IMR-90 (cell line): ENCODE data around the gene SLC66A1. TPM values are rescaled to one million over a fixed set of nuclear protein-coding genes. Genes with fewer than 3 reads are reported as not detected.

Experiments
- ATAC-seq: fragments of 200-7000 bp; cut with Tn5 transposase; 2 replicates; pipeline ENCODE4 v1.9.1; 2020; ENCODE audit warnings: low read depth, mild to moderate bottlenecking, moderate library complexity
- BruUV-seq: library from RNA; stranded (reverse); fragments of 400-500 nt; replicated peaks from 2 replicates; lab custom pipeline; 2021; lab: Mats Ljungman, UMichigan
- CTCF ChIA-PET: fragments of 300-600 bp; formaldehyde crosslinking; extraction: SDS; loops from one replicate; lab custom pipeline; 2021; ENCODE audit warnings: antibody characterized with exemption; lab: Yijun Ruan, JAX
- POLR2A ChIA-PET: fragments of 300-600 bp; sonication (Branson Sonifier 250); formaldehyde crosslinking; loops from one replicate; lab custom pipeline; 2022; ENCODE audit warnings: antibody characterized with exemption; ENCODE audit not compliant: unreplicated experiment; lab: Charles Lee
- DNase-seq: peaks from one replicate; pipeline ENCODE4 v3.0.0; 2013
- H2AFZ ChIP-seq: replicated peaks from 2 replicates; pipeline ENCODE3; 2013; ENCODE audit warnings: low read length, mild to moderate bottlenecking; ENCODE audit not compliant: poor library complexity
- H2AK5ac ChIP-seq: 2 replicates; pipeline ENCODE4 v1.6.1; 2013; ENCODE audit warnings: low read depth, low read length, inconsistent platforms
- H2AK9ac ChIP-seq: replicated peaks from 2 replicates; pipeline ENCODE3; 2013; ENCODE audit warnings: mild to moderate bottlenecking, low read depth, low read length, moderate library complexity; ENCODE audit not compliant: poor library complexity
- H2BK120ac ChIP-seq: 2 replicates; pipeline ENCODE4 v1.6.1; 2013; ENCODE audit warnings: low read depth, low read length, inconsistent platforms
- H2BK15ac ChIP-seq: 3 replicates; pipeline ENCODE4 v1.6.1; 2013; ENCODE audit warnings: low read depth, low read length, inconsistent platforms
- H2BK20ac ChIP-seq: 2 replicates; pipeline ENCODE4 v1.6.1; 2013; ENCODE audit warnings: low read depth, mild to moderate bottlenecking, inconsistent platforms, low read length, moderate library complexity
- H2BK5ac ChIP-seq: 2 replicates; pipeline ENCODE4 v1.6.1; 2013; ENCODE audit warnings: mild to moderate bottlenecking, low read depth, low read length, inconsistent platforms; ENCODE audit not compliant: poor library complexity, severe bottlenecking
- H3K14ac ChIP-seq: replicated peaks from 2 replicates; pipeline ENCODE4 v1.6.1; 2013; ENCODE audit warnings: low read depth, low read length, inconsistent platforms
- H3K18ac ChIP-seq: 2 replicates; pipeline ENCODE4 v1.6.1; 2013; ENCODE audit warnings: low read depth, low read length, control low read depth
- H3K23ac ChIP-seq: 2 replicates; pipeline ENCODE4 v1.6.1; 2013; ENCODE audit warnings: low read depth, low read length, inconsistent platforms
- H3K27ac ChIP-seq: 2 replicates; pipeline ENCODE4 v1.5.1; 2013; ENCODE audit warnings: mild to moderate bottlenecking, control low read depth, low read length; ENCODE audit not compliant: insufficient read depth
- H3K27me3 ChIP-seq: 2 replicates; pipeline ENCODE4 v1.6.1; 2013; ENCODE audit warnings: low read length; ENCODE audit not compliant: control insufficient read depth, insufficient read depth
- H3K36me3 ChIP-seq: 2 replicates; pipeline ENCODE4 v1.6.1; 2013; ENCODE audit warnings: low read length, mixed read lengths; ENCODE audit not compliant: control insufficient read depth, insufficient read depth
- H3K4ac ChIP-seq: 2 replicates; pipeline ENCODE4 v1.6.1; 2013; ENCODE audit warnings: low read depth, low read length, inconsistent platforms
- H3K4me1 ChIP-seq: 2 replicates; pipeline ENCODE4 v1.6.1; 2013; ENCODE audit warnings: low read length, mixed read lengths; ENCODE audit not compliant: control insufficient read depth, insufficient read depth
- H3K4me2 ChIP-seq: 2 replicates; pipeline ENCODE4 v1.6.1; 2013; ENCODE audit warnings: low read depth, mild to moderate bottlenecking, control low read depth, low read length, moderate library complexity
- H3K4me3 ChIP-seq: 2 replicates; pipeline ENCODE4 v1.5.1; 2013; ENCODE audit warnings: low read depth, mild to moderate bottlenecking, control low read depth, low read length, moderate library complexity; ENCODE audit not compliant: insufficient read depth
- H3K56ac ChIP-seq: 2 replicates; pipeline ENCODE4 v1.6.1; 2013; ENCODE audit warnings: low read length, inconsistent platforms; ENCODE audit not compliant: insufficient read depth; ENCODE audit errors: extremely low read depth
- H3K79me1 ChIP-seq, 2 experiments: 2 replicates each; pipeline ENCODE4 v1.6.1; 2013; ENCODE audit warnings: low read length in 2 of 2, inconsistent platforms in 1 of 2, low read depth in 1 of 2
- H3K9ac ChIP-seq: 2 replicates; pipeline ENCODE4 v1.6.1; 2013; ENCODE audit warnings: low read depth, low read length, control low read depth
- H3K9me1 ChIP-seq: 2 replicates; pipeline ENCODE4 v1.6.1; 2013; ENCODE audit warnings: low read length, inconsistent platforms; ENCODE audit not compliant: insufficient read depth
- H3K9me3 ChIP-seq: 2 replicates; pipeline ENCODE4 v1.6.1; 2013; ENCODE audit warnings: low read length; ENCODE audit not compliant: control insufficient read depth, insufficient read depth
- H4K20me1 ChIP-seq: 2 replicates; pipeline ENCODE4 v1.6.1; 2013; ENCODE audit warnings: low read length, inconsistent platforms; ENCODE audit not compliant: insufficient read depth
- H4K5ac ChIP-seq: 2 replicates; pipeline ENCODE4 v1.6.1; 2013; ENCODE audit warnings: mild to moderate bottlenecking, low read depth, low read length, control low read depth
- H4K8ac ChIP-seq, 2 experiments: 2 replicates each; pipeline ENCODE4 v1.6.1; 2013; ENCODE audit warnings: low read depth in 2 of 2, low read length in 2 of 2, control low read depth in 1 of 2, inconsistent platforms in 1 of 2
- H4K91ac ChIP-seq: 2 replicates; pipeline ENCODE4 v1.6.1; 2013; ENCODE audit warnings: low read depth, low read length, inconsistent platforms; ENCODE audit not compliant: insufficient read depth
- BHLHE40 ChIP-seq: fragments of 150-350 bp; IDR thresholded peaks from 2 replicates; pipeline ENCODE4 v1.6.1; 2016; ENCODE audit warnings: mild to moderate bottlenecking, low read depth, low read length
- CEBPB ChIP-seq: IDR thresholded peaks from 2 replicates; pipeline ENCODE4 v1.6.1; 2012; ENCODE audit warnings: low read depth, low read length, improper control_type of control experiment
- CHD1 ChIP-seq: IDR thresholded peaks from 2 replicates; pipeline ENCODE4 v1.6.1; 2012; ENCODE audit warnings: low read depth, low read length, improper control_type of control experiment
- CTCF ChIP-seq: conservative IDR thresholded peaks from 2 replicates; pipeline ENCODE4 v1.5.1; 2012; ENCODE audit warnings: mild to moderate bottlenecking, low read depth, low read length, improper control_type of control experiment
- ELK1 ChIP-seq: fragments of 150-350 bp; IDR thresholded peaks from 2 replicates; pipeline ENCODE4 v1.6.1; 2016; ENCODE audit warnings: low read depth, mild to moderate bottlenecking, low read length, moderate library complexity, borderline replicate concordance
- FOS ChIP-seq: fragments of 150-350 bp; IDR thresholded peaks from 2 replicates; pipeline ENCODE4 v1.6.1; 2016; ENCODE audit warnings: low read depth, low read length
- MAFK ChIP-seq: IDR thresholded peaks from 2 replicates; pipeline ENCODE4 v1.6.1; 2012; ENCODE audit warnings: low read depth, low read length, improper control_type of control experiment
- MAZ ChIP-seq: IDR thresholded peaks from 2 replicates; pipeline ENCODE4 v1.6.1; 2012; ENCODE audit warnings: low read depth, mild to moderate bottlenecking, low read length, improper control_type of control experiment, moderate library complexity, borderline replicate concordance
- MXI1 ChIP-seq: IDR thresholded peaks from 2 replicates; pipeline ENCODE4 v1.6.1; 2012; ENCODE audit warnings: low read depth, mild to moderate bottlenecking, low read length, moderate library complexity, borderline replicate concordance
- NFE2L2 ChIP-seq: fragments of 150-350 bp; IDR thresholded peaks from 2 replicates; pipeline ENCODE4 v1.6.1; 2016; ENCODE audit warnings: low read depth, mild to moderate bottlenecking, low read length
- POLR2A ChIP-seq: IDR thresholded peaks from 2 replicates; pipeline ENCODE4 v1.6.1; 2012; ENCODE audit warnings: mild to moderate bottlenecking, low read depth, low read length
- RAD21 ChIP-seq: IDR thresholded peaks from 2 replicates; pipeline ENCODE4 v1.6.1; 2012; ENCODE audit warnings: low read length, improper control_type of control experiment
- RCOR1 ChIP-seq: IDR thresholded peaks from 2 replicates; pipeline ENCODE4 v1.6.1; 2012; ENCODE audit warnings: mild to moderate bottlenecking, low read length, improper control_type of control experiment; ENCODE audit not compliant: insufficient replicate concordance
- RFX5 ChIP-seq: IDR thresholded peaks from 2 replicates; pipeline ENCODE4 v1.8.0; 2012; ENCODE audit warnings: low read depth, mild to moderate bottlenecking, low read length, moderate library complexity
- SMC3 ChIP-seq: fragments of 150-350 bp; IDR thresholded peaks from 2 replicates; pipeline ENCODE4 v1.6.1; 2016; ENCODE audit warnings: low read depth, mild to moderate bottlenecking, antibody characterized with exemption, low read length, moderate library complexity
- USF2 ChIP-seq: fragments of 150-350 bp; IDR thresholded peaks from 2 replicates; pipeline ENCODE4 v1.6.1; 2017; ENCODE audit warnings: mild to moderate bottlenecking, antibody characterized with exemption, low read length, low read depth
- WGBS, 2 experiments: methylation state at CpG; one replicate each; pipeline versions ENCODE4 v1.1.5 to v1.1.7; 2013; ENCODE audit warnings: missing lambda C conversion rate in 2 of 2; ENCODE audit not compliant: insufficient read length in 1 of 2; ENCODE audit errors: extremely low coverage in 2 of 2; 5-methylcytosine and 5-hydroxymethylcytosine counted together
- dilution Hi-C: fragments of 300-500 bp; cut with HindIII; formaldehyde crosslinking; loops from one replicate; pipeline ENCODE4 v1.14.3; 2018; ENCODE audit warnings: low sequenced_read_pairs; ENCODE audit not compliant: unreplicated experiment
- in situ Hi-C: fragments of 300-500 bp; cut with MboI; formaldehyde crosslinking; loops from 3 replicates; pipeline ENCODE4 v1.14.3; 2019; ENCODE audit warnings: low sequenced_read_pairs, inconsistent platforms, mixed read lengths
- intact Hi-C: fragments of 100-400 bp; cut with micrococcal nuclease; formaldehyde crosslinking; loops from 2 replicates; pipeline ENCODE4 v1.10.0; 2022
- polyA plus RNA-seq, 3 experiments: library from polyadenylated mRNA; depleted of rRNA; stranded (reverse); fragments of >200 nt; gene quantifications; 2 replicates each; pipeline ENCODE4 v1.2.3, GENCODE V29; 2012; ENCODE audit warnings: low replicate concordance in 1 of 3
- total RNA-seq: library from RNA; depleted of rRNA; stranded (reverse); fragments of >200 nt; gene quantifications from 2 replicates; pipeline ENCODE4 v1.2.3, GENCODE V29; 2012

SLC66A1 gene
- total and polyA plus RNA-seq, 2 of the 4 experiments (the other 2 are of a cell fraction) = 6.8 to 18.9 TPM

- Histone ChIP-seq H2AK9ac (no peak overlapping the region), H4K20me1 (peaks cover 67% of the 10 kb centered on the region), H3K14ac (no peak overlapping the region), H2BK5ac (no peak overlapping the region), H3K4ac (no peak overlapping the region), H3K9me3 (no peaks in the 10 kb centered on the region), H3K4me3 (no peak overlapping the region), H2BK120ac (no peak overlapping the region), H3K23ac (no peak overlapping the region), H3K18ac (no peak overlapping the region), H4K91ac (no peak overlapping the region), H3K9ac (no peak overlapping the region), H3K9me1 (peaks cover 14% of the 10 kb centered on the region), H4K5ac (no peak overlapping the region), H2BK20ac (no peak overlapping the region), H3K36me3 (peaks cover 39% of the 10 kb centered on the region), H3K79me1 (peaks cover 27 to 85% of the 10 kb centered on the region in 2 experiments), H3K56ac (no peak overlapping the region), H4K8ac (no peak overlapping the region), H3K27me3 (no peaks in the 10 kb centered on the region), H2AK5ac (no peak overlapping the region), H2AFZ (no peak overlapping the region), H3K4me1 (peaks cover 6% of the 10 kb centered on the region; the same call in 1 of the 2 replicates), H2BK15ac (no peak overlapping the region), H3K27ac (no peak overlapping the region), H3K4me2 (no peak overlapping the region)
- in situ Hi-C loops (no loop called here), dilution Hi-C loops (no loop called here), intact Hi-C loops (no loop called here)
- BruUV-seq = no TSS peak
- ChIA-PET POLR2A (no interaction called here), CTCF (interaction anchor here (0.6 kb wide), 1 partner anchor 48 kb away, joined by 3 read pairs; no protein-coding TSS in a partner anchor)
- DNase-seq = no peak
- no peak for ATAC-seq
- 60% methylated on average over 1 of the region's 8 CpGs; no CpG with 5 or more reads in 1 of the 2 experiments for WGBS, 2 experiments
- TF ChIP-seq RAD21 = no peak
- no peak for TF ChIP-seq RCOR1
- no peak for TF ChIP-seq MAFK
- TF ChIP-seq USF2 = no peak
- no peak for TF ChIP-seq SMC3
- TF ChIP-seq ELK1 = no peak
- TF ChIP-seq RFX5 = no peak
- no peak for TF ChIP-seq CHD1
- TF ChIP-seq CTCF = no peak
- TF ChIP-seq CEBPB = no peak
- no peak for TF ChIP-seq FOS
- no peak for TF ChIP-seq NFE2L2
- no peak for TF ChIP-seq BHLHE40
- TF ChIP-seq MAZ = no peak
- TF ChIP-seq POLR2A = no peak
- no peak for TF ChIP-seq MXI1
These were observed 46.6 kb downstream of the SLC66A1 start for GRCh38 chr1:19358710-19359109.
